ENCODE measurements around the gene NEO1.

Gene NEO1

GRCh38 chr15:73028831-73029451 lies 23.3 kb upstream of the NEO1 start:
- no peak for DNase-seq (ENCODE audit: low read depth, low spot score)

- no peak for DNase-seq (ENCODE audit: low read depth, low spot score)
These were observed 22.1 kb upstream of the NEO1 start for GRCh38 chr15:73030122-73030679.

GRCh38 chr15:73031648-73032047 lies 20.6 kb upstream of the NEO1 start:
- no peak for DNase-seq (ENCODE audit: low read depth, low spot score)

- DNase-seq (ENCODE audit: low read depth, low spot score): no peak
These were observed 18.7 kb upstream of the NEO1 start for GRCh38 chr15:73033611-73034010.

- DNase-seq (ENCODE audit: low read depth, low spot score): no peak
These were observed 18.0 kb upstream of the NEO1 start for GRCh38 chr15:73034221-73034620.

- no peak for DNase-seq (ENCODE audit: low read depth, low spot score)
These were observed 17.0 kb upstream of the NEO1 start for GRCh38 chr15:73035221-73035620.

GRCh38 chr15:73038220-73038619 lies 14.0 kb upstream of the NEO1 start:
- no peak for DNase-seq (ENCODE audit: low read depth, low spot score)

- DNase-seq (ENCODE audit: low read depth, low spot score): no peak
These were observed 6.2 kb upstream of the NEO1 start for GRCh38 chr15:73046073-73046472.

- no peak for DNase-seq (ENCODE audit: low read depth, low spot score)
These were observed 4.4 kb upstream of the NEO1 start for GRCh38 chr15:73047882-73048281.

GRCh38 chr15:73048624-73049295 lies 3.5 kb upstream of the NEO1 start:
- no peak for DNase-seq (ENCODE audit: low read depth, low spot score)

- DNase-seq (ENCODE audit: low read depth, low spot score): no peak
These were observed 2.6 kb upstream of the NEO1 start for GRCh38 chr15:73049564-73050215.

GRCh38 chr15:73050561-73051295 lies 1.5 kb upstream of the NEO1 start:
- no peak for DNase-seq (ENCODE audit: low read depth, low spot score)

- DNase-seq (ENCODE audit: low read depth, low spot score): no peak
These were observed 864 bp upstream of the NEO1 start for GRCh38 chr15:73051391-73051806.

- peak; percentile 73 for DNase-seq (ENCODE audit: low read depth, low spot score)
These were observed 562 bp downstream of the NEO1 start for GRCh38 chr15:73052653-73053397.

GRCh38 chr15:73053398-73053723 lies 1.1 kb downstream of the NEO1 start:
- DNase-seq (ENCODE audit: low read depth, low spot score): no peak

- no peak for DNase-seq (ENCODE audit: low read depth, low spot score)
These were observed 2.2 kb downstream of the NEO1 start for GRCh38 chr15:73054417-73054953.

- DNase-seq (ENCODE audit: low read depth, low spot score): no peak
These were observed 4.2 kb downstream of the NEO1 start for GRCh38 chr15:73056460-73056859.

- no peak for DNase-seq (ENCODE audit: low read depth, low spot score)
These were observed 6.2 kb downstream of the NEO1 start for GRCh38 chr15:73058437-73058836.

GRCh38 chr15:73065114-73065513 lies 12.9 kb downstream of the NEO1 start:
- no peak for DNase-seq (ENCODE audit: low read depth, low spot score)

GRCh38 chr15:73069109-73069508 lies 16.8 kb downstream of the NEO1 start:
- no peak for DNase-seq (ENCODE audit: low read depth, low spot score)

GRCh38 chr15:73072894-73073293 lies 20.6 kb downstream of the NEO1 start:
- DNase-seq (ENCODE audit: low read depth, low spot score): no peak
